ENCODE data around the gene VWA2. TPM values are rescaled to one million over a fixed set of nuclear protein-coding genes. Genes with fewer than 3 reads are reported as not detected.

VWA2 gene
- total RNA-seq = under 1 TPM in 1 of 4 donors, not detected in 3; 0.20 TPM

DNA sequence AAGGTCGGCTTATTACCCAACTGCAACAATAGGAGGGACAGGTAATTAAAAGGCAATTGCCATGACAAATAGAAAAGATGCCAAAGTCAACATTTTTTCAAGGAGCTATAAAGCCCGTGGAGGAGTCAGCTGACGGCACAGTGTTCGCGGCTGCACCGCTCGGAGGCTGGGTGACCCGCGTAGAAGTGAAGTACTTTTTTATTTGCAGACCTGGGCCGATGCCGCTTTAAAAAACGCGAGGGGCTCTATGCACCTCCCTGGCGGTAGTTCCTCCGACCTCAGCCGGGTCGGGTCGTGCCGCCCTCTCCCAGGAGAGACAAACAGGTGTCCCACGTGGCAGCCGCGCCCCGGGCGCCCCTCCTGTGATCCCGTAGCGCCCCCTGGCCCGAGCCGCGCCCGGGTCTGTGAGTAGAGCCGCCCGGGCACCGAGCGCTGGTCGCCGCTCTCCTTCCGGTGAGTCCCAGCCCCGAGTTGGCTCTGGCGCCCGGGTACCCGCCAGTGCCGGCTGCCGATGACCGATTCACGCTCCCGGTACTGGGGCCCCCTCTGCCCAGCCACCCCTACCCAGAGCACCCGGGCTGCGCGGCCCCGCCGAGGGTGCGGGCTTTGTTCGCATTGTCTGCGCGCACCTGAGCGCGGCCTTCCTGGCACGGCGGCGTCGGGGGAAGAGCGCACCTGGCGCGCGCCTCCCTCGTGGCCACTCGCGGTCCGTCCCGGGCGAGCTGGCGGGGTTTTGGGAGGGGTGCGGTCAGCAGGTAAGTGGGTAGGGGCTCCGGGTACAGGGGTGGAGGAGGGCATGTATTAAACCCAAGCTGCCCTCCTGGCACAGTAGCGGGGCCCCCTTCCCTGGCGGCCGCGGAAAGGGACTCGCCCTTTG lies at the start of gene VWA2:
TSS of gene VWA2 (plus strand) at position 138 of the 877 bp plus-strand sequence. CDS start 9,460 bp downstream, outside the sequence.
- Histone ChIP-seq H3K27me3 (peaks cover 19 to 44% (median 22%) of the 10 kb centered on the region in 3 donors), H3K36me3 (no peaks in the 10 kb centered on the region), H3K4me3 (peak within 1 kb of the TSS; percentile 48 to 55 (median 52)), H3K9me3 (no peaks in the 10 kb centered on the region), H3K4me1 (peaks cover 0 to 3% of the 10 kb centered on the region in 2 donors), H3K27ac (no peak within 1 kb of the TSS)
- peak; percentile 39 to 51 for ATAC-seq
- in situ Hi-C loops (cut with MboI; ENCODE audit: low sequenced_read_pairs in 4 of 4) (no loop called here), intact Hi-C loops (cut with DNase I; ENCODE audit: low total_unique reads) (no loop called here)
- DNase-seq = no peak
- TF ChIP-seq, protein P1, sequence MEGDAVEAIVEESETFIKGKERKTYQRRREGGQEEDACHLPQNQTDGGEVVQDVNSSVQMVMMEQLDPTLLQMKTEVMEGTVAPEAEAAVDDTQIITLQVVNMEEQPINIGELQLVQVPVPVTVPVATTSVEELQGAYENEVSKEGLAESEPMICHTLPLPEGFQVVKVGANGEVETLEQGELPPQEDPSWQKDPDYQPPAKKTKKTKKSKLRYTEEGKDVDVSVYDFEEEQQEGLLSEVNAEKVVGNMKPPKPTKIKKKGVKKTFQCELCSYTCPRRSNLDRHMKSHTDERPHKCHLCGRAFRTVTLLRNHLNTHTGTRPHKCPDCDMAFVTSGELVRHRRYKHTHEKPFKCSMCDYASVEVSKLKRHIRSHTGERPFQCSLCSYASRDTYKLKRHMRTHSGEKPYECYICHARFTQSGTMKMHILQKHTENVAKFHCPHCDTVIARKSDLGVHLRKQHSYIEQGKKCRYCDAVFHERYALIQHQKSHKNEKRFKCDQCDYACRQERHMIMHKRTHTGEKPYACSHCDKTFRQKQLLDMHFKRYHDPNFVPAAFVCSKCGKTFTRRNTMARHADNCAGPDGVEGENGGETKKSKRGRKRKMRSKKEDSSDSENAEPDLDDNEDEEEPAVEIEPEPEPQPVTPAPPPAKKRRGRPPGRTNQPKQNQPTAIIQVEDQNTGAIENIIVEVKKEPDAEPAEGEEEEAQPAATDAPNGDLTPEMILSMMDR (IDR thresholded peaks at IDR 0.05 in 4 of 5, conservative IDR thresholded peaks at IDR 0.05 in 1 of 5) = peak in 3 of 5 experiments; percentile 21 to 42 (median 27)
- no peak for TF ChIP-seq POLR2A (IDR thresholded peaks at IDR 0.05)

DNA sequence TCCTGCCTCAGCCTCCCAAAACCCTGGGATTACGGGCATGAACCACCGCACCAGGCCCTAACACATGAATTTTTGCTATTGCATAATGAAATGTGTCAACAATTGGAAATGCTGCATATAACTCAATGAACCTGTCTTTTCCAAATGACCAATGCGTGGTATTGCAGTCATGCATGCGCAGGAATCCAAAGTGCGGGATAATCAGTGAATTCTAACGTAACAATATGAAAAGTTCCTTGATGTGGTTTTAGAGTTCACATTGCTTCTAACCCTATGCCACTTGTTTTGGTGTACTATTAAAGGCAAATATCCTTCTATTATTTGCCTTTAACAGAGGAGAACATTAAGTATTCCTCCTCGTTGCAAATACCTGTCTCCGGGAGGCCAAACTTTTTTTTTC lies 49.4 kb upstream of the VWA2 start:
- Histone ChIP-seq H3K27ac (no peak overlapping the region), H3K9me3 (no peaks in the 10 kb centered on the region), H3K4me3 (no peak overlapping the region), H3K4me1 (no peaks in the 10 kb centered on the region), H3K36me3 (no peaks in the 10 kb centered on the region), H3K27me3 (no peaks in the 10 kb centered on the region)
- intact Hi-C loops (cut with DNase I; ENCODE audit: low total_unique reads) = no loop called here
- no peak for TF ChIP-seq POLR2A (IDR thresholded peaks at IDR 0.05)
- TF ChIP-seq, protein P1 (IDR thresholded peaks at IDR 0.05 in 4 of 5, conservative IDR thresholded peaks at IDR 0.05 in 1 of 5) = no peak
- no peak for ATAC-seq
- in situ Hi-C loops (cut with MboI; ENCODE audit: low sequenced_read_pairs in 4 of 4) = no loop called here
- DNase-seq = no peak

DNA sequence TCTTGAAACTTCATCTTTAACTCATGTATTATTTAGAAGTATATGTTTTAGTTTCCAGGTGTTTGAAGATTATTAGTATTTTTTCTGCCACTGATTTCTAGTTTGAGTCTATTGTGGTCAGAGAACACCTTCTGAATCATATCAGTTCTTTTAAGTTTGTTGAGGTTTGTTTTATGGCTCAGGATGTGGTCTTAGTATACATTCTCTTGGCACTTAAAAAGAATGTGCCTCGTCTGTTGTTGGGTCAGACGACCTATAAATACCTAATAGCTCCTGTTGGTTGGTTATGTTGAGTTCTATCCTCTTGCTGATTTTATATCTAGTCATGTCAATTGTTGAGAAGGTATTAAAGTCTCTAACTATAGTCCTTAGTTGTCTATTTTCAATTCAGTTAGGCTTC lies 44.0 kb upstream of the VWA2 start:
- Histone ChIP-seq H3K27ac (no peak overlapping the region), H3K4me3 (no peak overlapping the region), H3K9me3 (no peaks in the 10 kb centered on the region), H3K4me1 (no peaks in the 10 kb centered on the region), H3K36me3 (no peaks in the 10 kb centered on the region), H3K27me3 (no peaks in the 10 kb centered on the region)
- ATAC-seq (no peak), DNase-seq (no peak)
- TF ChIP-seq, protein P1 (IDR thresholded peaks at IDR 0.05 in 4 of 5, conservative IDR thresholded peaks at IDR 0.05 in 1 of 5) = no peak
- no peak for TF ChIP-seq POLR2A (IDR thresholded peaks at IDR 0.05)
- in situ Hi-C loops (cut with MboI; ENCODE audit: low sequenced_read_pairs in 4 of 4) = no loop called here
- intact Hi-C loops (cut with DNase I; ENCODE audit: low total_unique reads) = no loop called here

GRCh38 chr10:114199239-114199638 lies 39.8 kb upstream of the VWA2 start:
- Histone ChIP-seq H3K27me3 (no peaks in the 10 kb centered on the region), H3K27ac (no peak overlapping the region), H3K9me3 (no peaks in the 10 kb centered on the region), H3K4me3 (no peak overlapping the region), H3K36me3 (no peaks in the 10 kb centered on the region), H3K4me1 (no peaks in the 10 kb centered on the region)
- ATAC-seq = no peak
- no peak for DNase-seq
- in situ Hi-C loops (cut with MboI; ENCODE audit: low sequenced_read_pairs in 4 of 4) (no loop called here), intact Hi-C loops (cut with DNase I; ENCODE audit: low total_unique reads) (no loop called here)
- no peak for TF ChIP-seq POLR2A (IDR thresholded peaks at IDR 0.05)
- TF ChIP-seq, protein P1 (IDR thresholded peaks at IDR 0.05 in 4 of 5, conservative IDR thresholded peaks at IDR 0.05 in 1 of 5) = no peak
